Inferior parietal cortex (tissue), 1 donor: ENCODE results near the gene HECW1.
"Not testable (repeated sequence)": the region's sequence is repeated elsewhere in the genome, so short reads cannot be mapped to it uniquely, and the experiment has no call there.

ENCODE experiments used
- DNase-seq: peaks from one replicate; pipeline ENCODE4 v3.0.0-alpha.2; 2016; ENCODE audit errors: extremely low spot score

Gene HECW1

DNA sequence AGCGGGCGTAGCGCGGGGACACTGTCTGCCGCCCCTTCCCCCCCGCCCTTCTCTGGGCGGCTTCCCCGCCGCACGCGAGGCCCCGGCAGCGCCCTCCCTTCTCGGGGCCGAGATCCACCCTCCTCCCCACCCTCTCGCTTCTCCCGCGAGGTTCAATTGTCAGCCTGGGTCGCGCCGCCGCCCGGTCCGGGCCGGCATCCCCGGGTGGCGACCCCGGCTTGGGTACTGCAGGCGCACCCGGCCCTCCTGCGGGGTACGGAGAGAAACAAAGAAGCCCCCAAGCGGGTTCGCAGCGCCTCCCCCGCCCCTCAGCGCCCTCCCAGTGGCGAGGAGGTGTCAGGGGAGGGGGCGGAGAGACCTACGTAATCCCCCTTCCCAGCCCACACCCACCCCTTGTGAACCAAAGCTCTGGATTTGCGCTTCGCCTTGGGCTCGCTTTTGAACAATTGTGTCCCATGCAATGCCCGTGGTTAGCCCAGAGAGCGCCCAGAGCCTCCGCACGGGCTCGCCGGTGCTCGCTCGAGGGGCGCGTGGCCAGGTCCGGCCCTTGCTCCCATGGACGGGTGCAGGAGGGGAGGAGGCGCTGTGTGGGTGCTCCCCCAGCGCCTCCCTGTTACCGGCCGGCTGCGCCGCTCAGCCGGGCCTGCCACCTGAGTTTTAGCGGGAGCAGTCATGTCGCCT is 634 bp downstream of the HECW1 start:
- DNase-seq, result no peak

- no peak for DNase-seq
These were observed 1.4 kb downstream of the HECW1 start for GRCh38 chr7:43113622-43114457.

- no peak for DNase-seq
These were observed 2.0 kb downstream of the HECW1 start for GRCh38 chr7:43114458-43114780.

GRCh38 chr7:43116451-43116850 is 4.0 kb downstream of the HECW1 start:
- DNase-seq, result no peak

DNA sequence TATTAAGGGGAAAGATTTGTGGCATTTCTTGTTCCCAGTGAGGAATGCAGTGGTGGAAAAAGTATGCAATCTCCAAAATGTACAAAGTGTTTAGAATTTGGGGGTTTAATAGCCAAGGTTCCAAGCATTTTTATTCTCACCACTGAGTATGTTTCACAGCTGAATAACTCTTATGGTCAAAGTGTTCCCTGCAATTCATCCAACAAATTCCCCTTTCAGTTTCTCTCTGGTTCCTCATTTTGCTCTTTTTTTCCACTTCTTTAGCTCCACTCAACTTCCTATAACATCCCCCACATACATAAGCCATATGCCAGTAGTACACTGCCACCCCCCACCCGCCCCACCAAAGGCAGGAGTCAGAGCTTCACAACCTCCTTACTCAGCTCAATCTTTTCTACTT is 4.6 kb downstream of the HECW1 start:
- no peak for DNase-seq

DNA sequence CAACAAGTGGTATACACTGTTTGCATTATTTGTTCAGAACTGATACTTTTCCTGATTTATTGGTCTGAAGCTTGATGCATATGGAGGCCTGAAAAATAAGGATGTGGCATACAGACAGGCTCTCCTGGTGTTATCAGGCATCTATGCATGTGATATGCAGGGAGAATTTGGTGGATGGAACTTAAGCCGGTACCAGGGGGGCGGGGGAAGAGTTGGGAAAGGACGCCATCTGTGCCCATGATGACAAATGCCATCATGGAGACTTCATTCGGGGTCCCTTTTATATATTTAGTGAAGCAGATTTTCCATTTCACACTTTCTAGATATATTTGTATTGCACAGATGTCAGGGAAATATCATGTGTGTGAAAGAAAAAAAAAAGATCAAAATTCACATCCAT is 5.4 kb downstream of the HECW1 start:
- no peak for DNase-seq

DNA sequence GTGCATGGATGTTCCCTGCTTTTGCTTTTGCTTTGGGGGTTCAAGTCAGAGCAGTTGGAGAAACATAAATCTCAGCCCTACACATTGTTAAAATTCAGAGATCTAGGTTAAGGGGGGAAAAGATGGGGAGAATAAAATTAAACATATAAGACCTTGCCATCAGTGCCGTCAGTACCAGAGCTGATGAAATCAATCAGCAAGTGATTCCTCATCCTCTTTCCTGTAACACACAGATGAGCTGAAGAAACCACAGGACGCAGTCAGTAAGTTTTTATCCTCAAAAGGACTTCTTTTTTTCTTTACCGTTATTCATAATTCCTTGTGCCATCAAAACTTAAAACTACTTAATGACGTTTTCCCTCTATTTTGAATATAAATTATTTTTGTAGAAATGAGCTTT is 5.9 kb downstream of the HECW1 start:
- no peak for DNase-seq

- DNase-seq, result no peak
These were observed 7.1 kb downstream of the HECW1 start for GRCh38 chr7:43119371-43120075.

GRCh38 chr7:43121973-43122372 is 9.5 kb downstream of the HECW1 start:
- no peak for DNase-seq

- DNase-seq, result no peak
These were observed 11.0 kb downstream of the HECW1 start for GRCh38 chr7:43123457-43123856.

GRCh38 chr7:43124388-43124787 is 11.9 kb downstream of the HECW1 start:
- no peak for DNase-seq

DNA sequence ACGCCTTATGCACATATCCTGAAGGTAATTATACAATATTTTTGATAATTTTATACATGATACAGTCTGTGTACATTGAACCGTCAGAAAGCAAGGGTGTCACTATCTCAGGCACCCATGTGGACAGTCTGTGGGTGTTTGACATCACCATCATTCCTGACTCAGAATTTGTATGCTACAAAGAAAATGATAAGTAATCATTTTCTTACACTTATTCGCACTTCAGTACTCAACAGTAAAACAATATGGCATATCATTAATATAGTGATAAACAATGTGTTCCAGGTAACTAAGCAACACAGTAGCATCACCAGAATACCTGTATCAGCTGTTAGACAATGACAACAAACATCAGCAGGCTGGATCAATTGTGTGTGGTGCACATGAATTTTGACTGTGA is 17.9 kb downstream of the HECW1 start:
- DNase-seq, result no peak

- DNase-seq, result no peak
These were observed 22.7 kb downstream of the HECW1 start for GRCh38 chr7:43135129-43135528.

- no peak for DNase-seq
These were observed 23.6 kb downstream of the HECW1 start for GRCh38 chr7:43136064-43136463.

GRCh38 chr7:43137121-43137744 is 24.8 kb downstream of the HECW1 start:
- DNase-seq, result not testable (repeated sequence)

- DNase-seq, result no peak
These were observed 25.4 kb downstream of the HECW1 start for GRCh38 chr7:43137811-43138210.

DNA sequence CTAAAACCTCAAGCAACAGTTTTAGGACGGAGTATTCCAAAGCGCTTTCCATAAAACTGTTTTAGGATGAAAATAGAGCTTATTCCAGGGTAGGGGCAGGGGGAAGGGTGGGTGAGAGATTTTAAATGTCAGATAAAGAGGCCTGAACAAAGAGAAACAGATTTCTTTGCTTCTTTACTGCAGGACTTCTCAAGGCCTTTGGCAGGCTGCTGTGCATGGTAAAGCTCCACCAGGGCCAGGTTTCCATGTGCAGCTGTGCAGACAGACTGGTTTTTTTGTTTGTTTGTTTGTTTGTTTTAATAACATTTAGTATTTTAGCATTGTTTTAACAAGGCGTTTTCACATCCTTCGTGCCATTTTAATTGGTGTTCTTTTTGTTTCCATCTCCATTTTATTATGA is 26.3 kb downstream of the HECW1 start:
- no peak for DNase-seq

GRCh38 chr7:43139137-43139536 is 26.7 kb downstream of the HECW1 start:
- no peak for DNase-seq

GRCh38 chr7:43140186-43140585 is 27.7 kb downstream of the HECW1 start:
- no peak for DNase-seq

GRCh38 chr7:43141091-43141490 is 28.6 kb downstream of the HECW1 start:
- no peak for DNase-seq

DNA sequence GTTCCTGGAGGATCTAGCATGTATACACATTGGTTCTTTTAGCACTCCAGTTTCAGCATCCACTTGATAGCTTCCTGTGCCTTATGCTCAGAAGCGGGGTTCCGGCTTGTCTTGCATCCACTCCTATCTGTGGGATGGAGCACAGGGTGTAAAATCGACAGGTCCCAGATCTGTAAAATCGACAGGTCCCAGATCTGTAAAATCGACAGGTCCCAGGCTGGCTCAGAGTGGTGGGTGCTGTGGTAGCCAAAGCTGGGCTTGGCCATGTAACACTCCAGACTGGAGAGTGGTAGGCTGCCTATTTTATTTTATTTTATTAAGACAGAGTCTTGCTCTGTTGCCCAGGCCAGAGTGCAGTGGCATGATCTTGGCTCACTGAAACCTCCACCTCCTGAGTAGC is 30.3 kb downstream of the HECW1 start:
- DNase-seq, result no peak

GRCh38 chr7:43143918-43144589 is 31.6 kb downstream of the HECW1 start:
- no peak for DNase-seq
